Activated CD4-positive, alpha-beta T cell treated with anti-CD3 and anti-CD28 coated beads, Interleukin-2, amount 10 ng/mL, durations not matched to agents 7 days and 5 days (primary cell): ENCODE data around the gene MINK1. TPM values are rescaled to one million over a fixed set of nuclear protein-coding genes. Genes with fewer than 3 reads are reported as not detected.
"Not testable (repeated sequence)": the region's sequence is repeated elsewhere in the genome, so short reads cannot be mapped to it uniquely, and the experiment has no call there.

Source experiments
- CTCF ChIA-PET: fragments of 350-600 bp; sonication (Branson Sonifier 250); formaldehyde crosslinking; loops from one replicate; lab custom pipeline; 2021; ENCODE audit warnings: antibody characterized with exemption; lab: Charles Lee
- POLR2A ChIA-PET: fragments of 350-600 bp; sonication (Branson Sonifier 250); formaldehyde crosslinking; loops from one replicate; lab custom pipeline; 2021; ENCODE audit warnings: antibody characterized with exemption; lab: Charles Lee
- DNase-seq: peaks from one replicate; pipeline ENCODE4 v3.0.0-alpha.2; 2020
- H3K27ac Mint-ChIP-seq: one replicate; pipeline ENCODE4 v1.8.0; 2021; ENCODE audit warnings: mild to moderate bottlenecking, moderate library complexity, mixed read lengths
- H3K27me3 Mint-ChIP-seq: one replicate; pipeline ENCODE4 v1.8.0; 2021; ENCODE audit warnings: mixed read lengths
- H3K36me3 Mint-ChIP-seq: one replicate; pipeline ENCODE4 v1.8.0; 2021; ENCODE audit warnings: low read depth, mixed read lengths
- H3K4me1 Mint-ChIP-seq: one replicate; pipeline ENCODE4 v1.8.0; 2021; ENCODE audit warnings: mixed read lengths
- H3K4me3 Mint-ChIP-seq: one replicate; pipeline ENCODE4 v1.8.0; 2021; ENCODE audit warnings: mild to moderate bottlenecking, moderate library complexity, mixed read lengths
- H3K9me3 Mint-ChIP-seq: one replicate; pipeline ENCODE4 v1.8.0; 2021; ENCODE audit warnings: mixed read lengths
- total RNA-seq, 2 experiments: library from RNA; stranded (reverse); gene quantifications; one replicate each; pipeline ENCODE4 v1.2.3, GENCODE V29; 2021

MINK1 gene
- total RNA-seq, 2 experiments from 2014 or later: 112 to 133 TPM

GRCh38 chr17:4854111-4854681, 21.1 kb downstream of the MINK1 start:
- Mint-ChIP-seq H3K27ac (peak overlapping the region; percentile 36), H3K36me3 (peaks cover 39% of the 10 kb centered on the region), H3K4me1 (peaks cover 22% of the 10 kb centered on the region), H3K9me3 (peaks cover 6% of the 10 kb centered on the region), H3K4me3 (no peak overlapping the region), H3K27me3 (no peaks in the 10 kb centered on the region)
- ChIA-PET POLR2A (no interaction called here), CTCF (no interaction called here)
- DNase-seq: no peak

GRCh38 chr17:4856271-4856936, 23.3 kb downstream of the MINK1 start:
- no peak for DNase-seq
- Mint-ChIP-seq H3K27me3 (no peaks in the 10 kb centered on the region), H3K27ac (no peak overlapping the region), H3K4me1 (peaks cover 16% of the 10 kb centered on the region), H3K9me3 (peaks cover 6% of the 10 kb centered on the region), H3K4me3 (no peak overlapping the region), H3K36me3 (peaks cover 32% of the 10 kb centered on the region)
- POLR2A ChIA-PET: no interaction called here
- CTCF ChIA-PET: interaction anchor here (0.5 to 0.6 kb wide), 2 partner anchors 68 to 637 kb away, joined by 3 read pairs; no protein-coding TSS in a partner anchor

DNA sequence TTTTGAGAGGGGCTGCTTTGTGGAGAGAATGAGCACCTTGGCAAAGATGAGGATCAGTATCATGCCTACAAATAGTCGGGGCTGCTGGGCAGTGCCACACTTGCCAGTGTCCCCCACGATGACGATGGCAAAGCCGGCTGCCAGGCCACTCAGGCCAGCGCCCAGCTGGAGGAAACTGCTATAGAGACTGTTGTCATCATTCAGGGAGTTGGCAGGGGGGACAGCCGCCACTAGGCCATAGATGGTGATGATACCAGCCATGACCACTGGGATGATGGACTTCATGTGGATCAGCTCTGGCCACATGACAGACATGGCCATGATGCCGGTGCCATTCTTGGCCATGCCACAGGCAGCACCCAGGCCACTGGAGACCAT, 23.8 kb downstream of the MINK1 start:
- Mint-ChIP-seq H3K4me1 (peaks cover 17% of the 10 kb centered on the region), H3K36me3 (peaks cover 28% of the 10 kb centered on the region), H3K4me3 (no peak overlapping the region), H3K27me3 (no peaks in the 10 kb centered on the region), H3K27ac (no peak overlapping the region), H3K9me3 (peaks cover 6% of the 10 kb centered on the region)
- DNase-seq: no peak
- ChIA-PET POLR2A (no interaction called here), CTCF (interaction anchor here (0.5 to 1.2 kb wide), 2 partner anchors 68 to 641 kb away, joined by 3 to 5 read pairs; no protein-coding TSS in a partner anchor)

DNA sequence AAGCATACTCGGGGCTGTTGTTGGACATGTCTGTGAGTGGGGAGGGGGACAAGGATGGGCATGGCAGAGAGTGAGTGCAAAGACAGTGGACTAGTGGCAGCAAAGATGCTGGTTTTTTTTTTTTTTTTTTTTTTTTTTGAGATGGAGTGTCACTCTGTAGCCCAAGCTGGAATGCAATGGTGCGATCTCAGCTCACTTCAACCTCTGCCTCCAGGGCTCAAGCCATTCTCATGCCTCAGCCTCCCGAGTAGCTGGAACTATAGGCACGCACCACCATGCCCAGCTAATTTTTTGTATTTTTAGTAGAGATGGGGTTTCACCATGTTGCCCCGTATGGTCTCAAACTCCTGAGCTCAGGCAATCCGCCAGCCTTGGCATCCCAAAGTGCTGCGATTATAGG, 24.2 kb downstream of the MINK1 start:
- H3K4me1 Mint-ChIP-seq: peaks cover 14% of the 10 kb centered on the region
- not testable (repeated sequence) for H3K27ac Mint-ChIP-seq

GRCh38 chr17:4858068-4858881, 25.1 kb downstream of the MINK1 start:
- Mint-ChIP-seq H3K4me3 (no peak overlapping the region), H3K27ac (no peak overlapping the region), H3K36me3 (peaks cover 22% of the 10 kb centered on the region), H3K4me1 (peaks cover 14% of the 10 kb centered on the region), H3K27me3 (no peaks in the 10 kb centered on the region), H3K9me3 (no peaks in the 10 kb centered on the region)
- CTCF ChIA-PET: interaction anchor here (0.6 to 1.6 kb wide), 8 partner anchors 9 to 642 kb away, joined by 3 to 6 read pairs (median 4); no protein-coding TSS in a partner anchor
- POLR2A ChIA-PET: interaction anchor here (0.6 kb wide), 1 partner anchor 12 kb away, joined by 5 read pairs; no protein-coding TSS in a partner anchor
- no peak for DNase-seq

More for the DNA sequence above, 24.2 kb downstream of the MINK1 start:
- POLR2A ChIA-PET, H3K9me3 Mint-ChIP-seq, DNase-seq, H3K27me3 Mint-ChIP-seq, H3K4me3 Mint-ChIP-seq: not testable (repeated sequence)
- CTCF ChIA-PET: interaction anchor here (0.5 to 1.5 kb wide), 3 partner anchors 67 to 642 kb away, joined by 3 to 5 read pairs (median 4); no protein-coding TSS in a partner anchor
- H3K36me3 Mint-ChIP-seq: peaks cover 24% of the 10 kb centered on the region

DNA sequence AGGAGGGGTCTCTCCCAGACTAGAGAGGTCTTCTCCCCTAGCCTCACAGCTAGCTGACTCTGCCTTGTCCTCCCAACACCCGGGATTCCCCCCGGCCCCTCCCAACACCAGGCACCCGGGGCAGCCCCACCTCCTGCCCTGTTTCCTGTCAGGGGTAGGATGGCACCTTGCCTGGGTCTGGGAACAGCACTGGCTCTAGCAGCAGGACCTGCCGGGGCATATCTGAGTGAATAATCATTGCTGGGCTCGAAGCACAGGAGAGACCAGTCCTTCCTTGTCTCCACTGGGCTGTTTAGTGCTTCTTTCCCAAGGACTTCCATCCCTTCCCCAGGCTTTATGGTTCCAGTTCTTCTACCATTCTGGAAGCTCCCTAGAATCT, 25.7 kb downstream of the MINK1 start:
- Mint-ChIP-seq H3K4me1 (peaks cover 16% of the 10 kb centered on the region), H3K36me3 (peaks cover 21% of the 10 kb centered on the region), H3K27me3 (no peaks in the 10 kb centered on the region), H3K27ac (no peak overlapping the region), H3K9me3 (no peaks in the 10 kb centered on the region), H3K4me3 (no peak overlapping the region)
- POLR2A ChIA-PET: no interaction called here
- CTCF ChIA-PET: interaction anchor here (0.9 to 1.6 kb wide), 5 partner anchors 8 to 68 kb away, joined by 3 to 6 read pairs (median 4); no protein-coding TSS in a partner anchor
- no peak for DNase-seq

GRCh38 chr17:4859816-4860625, 26.9 kb downstream of the MINK1 start:
- DNase-seq: no peak
- H3K4me1 Mint-ChIP-seq: peaks cover 12% of the 10 kb centered on the region
- CTCF ChIA-PET: interaction anchor here (1.6 kb wide), 1 partner anchor 40 kb away, joined by 3 read pairs; no protein-coding TSS in a partner anchor
- peaks cover 13% of the 10 kb centered on the region for H3K36me3 Mint-ChIP-seq
- H3K9me3 Mint-ChIP-seq: no peaks in the 10 kb centered on the region
- no peak overlapping the region for H3K27ac Mint-ChIP-seq
- POLR2A ChIA-PET: no interaction called here
- H3K27me3 Mint-ChIP-seq: no peaks in the 10 kb centered on the region
- H3K4me3 Mint-ChIP-seq: no peak overlapping the region

GRCh38 chr17:4860651-4861050, 27.5 kb downstream of the MINK1 start:
- Mint-ChIP-seq H3K27me3 (no peaks in the 10 kb centered on the region), H3K36me3 (peaks cover 13% of the 10 kb centered on the region), H3K4me1 (peaks cover 12% of the 10 kb centered on the region), H3K27ac (no peak overlapping the region), H3K4me3 (no peak overlapping the region), H3K9me3 (no peaks in the 10 kb centered on the region)
- ChIA-PET CTCF (interaction anchor here (1.0 kb wide), 1 partner anchor 21 kb away, joined by 3 read pairs; no protein-coding TSS in a partner anchor), POLR2A (no interaction called here)
- DNase-seq: no peak

DNA sequence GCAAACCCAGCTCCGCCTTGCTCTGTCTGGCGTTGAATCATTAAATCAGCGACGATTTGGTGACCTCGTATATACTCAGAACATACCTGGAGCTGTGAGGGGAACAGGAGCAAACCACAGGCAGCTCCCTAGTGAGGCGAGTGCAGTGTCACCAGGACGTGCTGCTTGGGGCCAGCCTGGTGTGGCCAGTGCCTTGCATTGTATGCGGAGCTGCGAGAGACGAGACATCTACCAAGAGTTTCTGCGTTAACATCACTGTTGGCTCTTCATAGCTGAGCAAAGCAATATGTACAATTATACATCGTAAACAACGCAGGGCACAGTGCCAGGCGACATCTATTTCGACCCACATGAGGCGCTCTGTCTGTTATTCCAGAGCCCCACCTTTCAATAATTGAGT, 27.9 kb downstream of the MINK1 start:
- H3K9me3 Mint-ChIP-seq: no peaks in the 10 kb centered on the region
- DNase-seq: no peak
- ChIA-PET CTCF (interaction anchor here (1.0 to 1.1 kb wide), 2 partner anchors 18 to 20 kb away, joined by 3 read pairs; no protein-coding TSS in a partner anchor), POLR2A (no interaction called here)
- no peaks in the 10 kb centered on the region for H3K27me3 Mint-ChIP-seq
- H3K36me3 Mint-ChIP-seq: peaks cover 12% of the 10 kb centered on the region
- H3K4me3 Mint-ChIP-seq: no peak overlapping the region
- H3K27ac Mint-ChIP-seq: no peak overlapping the region
- peaks cover 12% of the 10 kb centered on the region for H3K4me1 Mint-ChIP-seq

- DNase-seq: no peak
- Mint-ChIP-seq H3K36me3 (peaks cover 4% of the 10 kb centered on the region), H3K4me3 (no peak overlapping the region), H3K27ac (no peak overlapping the region), H3K9me3 (no peaks in the 10 kb centered on the region), H3K27me3 (no peaks in the 10 kb centered on the region), H3K4me1 (peaks cover 11% of the 10 kb centered on the region)
- POLR2A ChIA-PET: no interaction called here
- CTCF ChIA-PET: no interaction called here
Observed at GRCh38 chr17:4862720-4863119, 29.6 kb downstream of the MINK1 start.

DNA sequence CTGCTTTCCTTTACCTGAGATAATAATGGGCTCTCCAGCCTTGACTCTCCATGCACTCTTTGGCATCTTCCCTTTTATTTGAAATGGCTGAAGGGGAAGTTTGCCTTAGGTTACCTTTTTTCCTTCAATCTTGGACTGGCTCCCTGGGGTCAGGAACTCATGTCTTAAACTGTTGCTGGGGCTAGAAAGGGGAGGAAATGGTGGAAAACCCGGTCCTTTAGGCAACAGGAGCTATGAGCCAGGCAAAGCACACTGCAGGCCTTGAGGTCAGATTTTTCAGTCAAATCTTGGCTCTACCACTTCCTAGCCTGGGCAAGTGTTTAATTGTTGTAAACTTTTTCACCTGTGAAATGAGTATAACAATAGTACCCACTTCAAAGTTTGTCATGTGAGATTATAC, 30.2 kb downstream of the MINK1 start:
- no peak overlapping the region for H3K27ac Mint-ChIP-seq
- ChIA-PET CTCF (interaction anchor here (0.9 kb wide), 1 partner anchor 11 kb away, joined by 4 read pairs; no protein-coding TSS in a partner anchor), POLR2A (no interaction called here)
- H3K4me1 Mint-ChIP-seq: peaks cover 9% of the 10 kb centered on the region
- no peaks in the 10 kb centered on the region for H3K27me3 Mint-ChIP-seq
- peaks cover 4% of the 10 kb centered on the region for H3K36me3 Mint-ChIP-seq
- no peaks in the 10 kb centered on the region for H3K9me3 Mint-ChIP-seq
- no peak overlapping the region for H3K4me3 Mint-ChIP-seq
- no peak for DNase-seq

GRCh38 chr17:4867535-4867934, 34.4 kb downstream of the MINK1 start:
- H3K9me3 Mint-ChIP-seq, H3K27me3 Mint-ChIP-seq, POLR2A ChIA-PET, DNase-seq, H3K4me3 Mint-ChIP-seq, H3K36me3 Mint-ChIP-seq, H3K4me1 Mint-ChIP-seq, CTCF ChIA-PET, H3K27ac Mint-ChIP-seq: not testable (repeated sequence)
